Peyer's patch (tissue), 4 donors: Measurements from ENCODE around the gene PRM1.

Experiments
- POLR2A ChIP-seq, 2 donors: fragments of 450-650 bp; IDR thresholded peaks; one replicate each; pipeline ENCODE4 v1.5.1; 2017; ENCODE audit warnings: antibody characterized with exemption in 2 of 2, mild to moderate bottlenecking in 2 of 2, moderate library complexity in 2 of 2
- TF ChIP-seq, protein P1 (sequence below), 6 experiments: fragments of 450-650 bp in 4 of 6; fragments of 200-600 bp in 2 of 6; sonication (generic) in 1 of 6; IDR thresholded peaks; one replicate each; pipeline ENCODE4 v1.5.1; 2017 to 2019; ENCODE audit warnings: antibody characterized with exemption in 6 of 6, mild to moderate bottlenecking in 3 of 6, moderate library complexity in 1 of 6

DNA sequence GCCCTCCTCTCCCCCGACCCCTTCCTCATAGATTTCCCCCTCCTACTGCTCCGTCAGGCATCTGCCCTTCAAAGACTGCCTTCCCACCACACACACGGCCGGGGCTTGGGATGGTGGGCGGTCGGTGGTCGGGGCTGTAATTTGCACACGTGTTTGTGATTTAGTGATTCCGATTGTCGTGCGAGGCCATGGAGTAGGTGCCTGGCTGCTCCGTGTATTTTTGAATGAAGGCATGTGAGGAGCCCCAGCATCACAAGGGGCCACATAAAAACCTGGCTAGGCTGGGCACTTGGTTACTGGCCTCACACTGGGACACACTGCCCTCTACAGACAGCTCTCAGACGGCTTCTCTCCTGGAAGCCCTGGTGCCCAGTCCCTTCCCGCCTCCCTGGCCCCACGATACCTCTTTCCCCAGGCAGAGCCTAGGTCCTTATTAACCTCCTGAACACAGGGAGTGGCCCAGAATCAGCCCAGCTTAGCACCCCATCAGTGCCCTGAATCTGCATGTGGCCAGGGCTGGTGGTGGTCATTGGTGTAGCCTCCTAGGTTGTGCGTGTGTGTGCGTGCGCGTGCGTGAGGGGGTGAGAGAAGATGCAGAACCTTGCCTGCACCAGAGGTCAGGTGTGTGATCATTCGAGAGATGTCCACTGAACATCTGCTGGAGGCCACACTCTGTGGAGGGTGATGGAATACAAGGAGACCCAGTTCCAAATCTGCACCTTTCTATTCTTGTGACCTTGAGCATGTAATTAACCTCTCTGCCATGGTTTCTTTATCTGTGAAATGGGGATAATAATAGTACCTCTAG, 23.8 kb downstream of the PRM1 start:
- TF ChIP-seq, protein P1, sequence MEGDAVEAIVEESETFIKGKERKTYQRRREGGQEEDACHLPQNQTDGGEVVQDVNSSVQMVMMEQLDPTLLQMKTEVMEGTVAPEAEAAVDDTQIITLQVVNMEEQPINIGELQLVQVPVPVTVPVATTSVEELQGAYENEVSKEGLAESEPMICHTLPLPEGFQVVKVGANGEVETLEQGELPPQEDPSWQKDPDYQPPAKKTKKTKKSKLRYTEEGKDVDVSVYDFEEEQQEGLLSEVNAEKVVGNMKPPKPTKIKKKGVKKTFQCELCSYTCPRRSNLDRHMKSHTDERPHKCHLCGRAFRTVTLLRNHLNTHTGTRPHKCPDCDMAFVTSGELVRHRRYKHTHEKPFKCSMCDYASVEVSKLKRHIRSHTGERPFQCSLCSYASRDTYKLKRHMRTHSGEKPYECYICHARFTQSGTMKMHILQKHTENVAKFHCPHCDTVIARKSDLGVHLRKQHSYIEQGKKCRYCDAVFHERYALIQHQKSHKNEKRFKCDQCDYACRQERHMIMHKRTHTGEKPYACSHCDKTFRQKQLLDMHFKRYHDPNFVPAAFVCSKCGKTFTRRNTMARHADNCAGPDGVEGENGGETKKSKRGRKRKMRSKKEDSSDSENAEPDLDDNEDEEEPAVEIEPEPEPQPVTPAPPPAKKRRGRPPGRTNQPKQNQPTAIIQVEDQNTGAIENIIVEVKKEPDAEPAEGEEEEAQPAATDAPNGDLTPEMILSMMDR (IDR thresholded peaks at IDR 0.05), result peak; percentile 36 to 78 (median 70)
- peak in 1 of 2 donors; percentile 15 for TF ChIP-seq POLR2A (IDR thresholded peaks at IDR 0.05)
